ENCODE measurements around the gene CCR7. TPM values are rescaled to one million over a fixed set of nuclear protein-coding genes. Genes with fewer than 3 reads are reported as not detected.
A peak's percentile ranks its signal among the peaks of the same experiment; 100 is the strongest.

CCR7 gene
- total RNA-seq, 1 donor from 2014 or later = not detected

GRCh38 chr17:40516581-40517285, 48.5 kb downstream of the CCR7 start:
- DNase-seq (ENCODE audit: low read depth in 2 of 2) = no peak

- DNase-seq (ENCODE audit: low read depth in 2 of 2) = peak in 1 of 2 donors; percentile 19
Observed at GRCh38 chr17:40515491-40516041, 49.7 kb downstream of the CCR7 start.

- DNase-seq (ENCODE audit: low read depth in 2 of 2) = no peak
Observed at GRCh38 chr17:40515011-40515410, 50.3 kb downstream of the CCR7 start.

- DNase-seq (ENCODE audit: low read depth in 2 of 2) = no peak
Observed at GRCh38 chr17:40514013-40514875, 51.0 kb downstream of the CCR7 start.

GRCh38 chr17:40511667-40512220, 53.5 kb downstream of the CCR7 start:
- DNase-seq (ENCODE audit: low read depth in 2 of 2) = no peak

GRCh38 chr17:40511136-40511535, 54.1 kb downstream of the CCR7 start:
- no peak for DNase-seq (ENCODE audit: low read depth in 2 of 2)

GRCh38 chr17:40510328-40510648, 55.0 kb downstream of the CCR7 start:
- DNase-seq (ENCODE audit: low read depth in 2 of 2) = no peak

GRCh38 chr17:40509626-40510327, 55.5 kb downstream of the CCR7 start:
- DNase-seq (ENCODE audit: low read depth in 2 of 2) = no peak

- no peak for DNase-seq (ENCODE audit: low read depth in 2 of 2)
Observed at GRCh38 chr17:40506786-40507185, 58.5 kb downstream of the CCR7 start.

Other genes with a start within 250 kb of the CCR7 start
- 2.2 and 3.0 TPM in 2 replicates for gene GJD3, start 200.7 kb downstream of the CCR7 start, total RNA-seq
- gene TOP2A, start 147.6 kb downstream of the CCR7 start, total RNA-seq = 10.5 and 35.3 TPM in 2 replicates
- 163 and 193 TPM in 2 replicates for gene IGFBP4, start 122.0 kb downstream of the CCR7 start, total RNA-seq
- gene TNS4, start 63.8 kb downstream of the CCR7 start, total RNA-seq = not detected in 2 replicates
- 52.8 and 63.0 TPM in 2 replicates for gene SMARCE1, start 82.3 kb upstream of the CCR7 start, total RNA-seq
- not detected in 2 replicates for gene KRT222, start 99.7 kb upstream of the CCR7 start, total RNA-seq
- not detected in 2 replicates for gene KRT24, start 138.3 kb upstream of the CCR7 start, total RNA-seq
- not detected in 2 replicates for gene KRT25, start 189.9 kb upstream of the CCR7 start, total RNA-seq
- not detected in 2 replicates for gene KRT26, start 206.7 kb upstream of the CCR7 start, total RNA-seq
- gene KRT27, start 217.1 kb upstream of the CCR7 start, total RNA-seq = not detected in 2 replicates
- gene KRT28, start 234.5 kb upstream of the CCR7 start, total RNA-seq = not detected in 2 replicates